Stimulated activated naive CD8-positive, alpha-beta T cell treated with anti-CD3 and anti-CD28 coated beads, Interleukin-15, amount 100 ng/mL, for 72 hours (primary cell): ENCODE data around the gene FYN.
"Not testable (repeated sequence)": the region's sequence is repeated elsewhere in the genome, so short reads cannot be mapped to it uniquely, and the experiment has no call there.

Experiments used
- ATAC-seq: fragments of 150-1000 bp; cut with Tn5 transposase; 2 replicates; pipeline ENCODE4 v1.10.0; 2021; ENCODE audit warnings: mild to moderate bottlenecking, moderate library complexity
- DNase-seq, 2 donors: peaks; one replicate each; pipeline ENCODE4 v3.0.0; 2021 to 2022
- H3K27ac Mint-ChIP-seq, 2 donors: one replicate each; pipeline ENCODE4 v1.8.0; 2022; ENCODE audit warnings: mild to moderate bottlenecking in 2 of 2, mixed read lengths in 2 of 2, moderate library complexity in 2 of 2
- H3K27me3 Mint-ChIP-seq: one replicate; pipeline ENCODE4 v1.8.0; 2022; ENCODE audit warnings: mixed read lengths
- H3K4me1 Mint-ChIP-seq: one replicate; pipeline ENCODE4 v1.8.0; 2022; ENCODE audit warnings: mild to moderate bottlenecking, mixed read lengths
- H3K4me3 Mint-ChIP-seq, 2 donors: one replicate each; pipeline ENCODE4 v1.8.0; 2022; ENCODE audit warnings: mild to moderate bottlenecking in 2 of 2, mixed read lengths in 2 of 2, moderate library complexity in 1 of 2
- H3K9me3 Mint-ChIP-seq, 2 donors: one replicate each; pipeline ENCODE4 v1.8.0; 2022; ENCODE audit warnings: mixed read lengths in 2 of 2

FYN gene

GRCh38 chr6:111646034-111646433 lies 227.2 kb downstream of the FYN start:
- ATAC-seq = no peak
- Mint-ChIP-seq H3K27me3 (no peaks in the 10 kb centered on the region), H3K9me3 (no peaks in the 10 kb centered on the region), H3K27ac (no peak overlapping the region), H3K4me1 (no peaks in the 10 kb centered on the region), H3K4me3 (no peak overlapping the region)
- no peak for DNase-seq

- Mint-ChIP-seq H3K4me1 (no peaks in the 10 kb centered on the region), H3K27me3 (no peaks in the 10 kb centered on the region), H3K9me3 (no peaks in the 10 kb centered on the region), H3K27ac (no peak overlapping the region), H3K4me3 (no peak overlapping the region)
- DNase-seq = no peak
- ATAC-seq = no peak
Observed at GRCh38 chr6:111644893-111645430, 228.3 kb downstream of the FYN start.

- H3K27me3 Mint-ChIP-seq = no peaks in the 10 kb centered on the region
- peak overlapping the region in 1 of 2 donors; percentile 82 for H3K27ac Mint-ChIP-seq
- DNase-seq (peak; percentile 32 to 41), ATAC-seq (peak; percentile 60)
- H3K9me3 Mint-ChIP-seq = no peaks in the 10 kb centered on the region
- no peaks in the 10 kb centered on the region for H3K4me1 Mint-ChIP-seq
- no peak overlapping the region for H3K4me3 Mint-ChIP-seq
Observed at GRCh38 chr6:111642463-111643158, 230.6 kb downstream of the FYN start.

GRCh38 chr6:111639266-111639665 lies 234.0 kb downstream of the FYN start:
- Mint-ChIP-seq H3K4me3 (no peak overlapping the region), H3K4me1 (no peaks in the 10 kb centered on the region), H3K9me3 (no peaks in the 10 kb centered on the region), H3K27ac (no peak overlapping the region), H3K27me3 (no peaks in the 10 kb centered on the region)
- no peak for DNase-seq
- ATAC-seq = no peak

- not testable (repeated sequence) for H3K9me3 Mint-ChIP-seq, H3K4me1 Mint-ChIP-seq, H3K27ac Mint-ChIP-seq, H3K4me3 Mint-ChIP-seq, H3K27me3 Mint-ChIP-seq, ATAC-seq, DNase-seq
Observed at GRCh38 chr6:111634981-111635380, 238.3 kb downstream of the FYN start.

- Mint-ChIP-seq H3K4me1 (peaks cover 4% of the 10 kb centered on the region), H3K9me3 (peaks cover 5 to 10% of the 10 kb centered on the region in 2 donors), H3K4me3 (no peak overlapping the region), H3K27ac (no peak overlapping the region), H3K27me3 (no peaks in the 10 kb centered on the region)
- ATAC-seq (no peak), DNase-seq (no peak)
Observed at GRCh38 chr6:111633822-111634221, 239.4 kb downstream of the FYN start.

GRCh38 chr6:111632468-111633247 lies 240.6 kb downstream of the FYN start:
- H3K4me1 Mint-ChIP-seq = peaks cover 4% of the 10 kb centered on the region
- H3K27me3 Mint-ChIP-seq = no peaks in the 10 kb centered on the region
- DNase-seq = no peak
- ATAC-seq = peak; percentile 23
- H3K9me3 Mint-ChIP-seq = peaks cover 5 to 15% of the 10 kb centered on the region in 2 donors
- H3K27ac Mint-ChIP-seq = no peak overlapping the region
- H3K4me3 Mint-ChIP-seq = no peak overlapping the region

- DNase-seq = no peak
- Mint-ChIP-seq H3K9me3 (peaks cover 5 to 15% of the 10 kb centered on the region in 2 donors), H3K4me1 (peaks cover 4% of the 10 kb centered on the region), H3K4me3 (no peak overlapping the region), H3K27ac (no peak overlapping the region), H3K27me3 (no peaks in the 10 kb centered on the region)
- peak; percentile 26 for ATAC-seq
Observed at GRCh38 chr6:111631903-111632460, 241.3 kb downstream of the FYN start.

- Mint-ChIP-seq H3K4me1 (peaks cover 7% of the 10 kb centered on the region), H3K4me3 (no peak overlapping the region), H3K27ac (no peak overlapping the region), H3K27me3 (no peaks in the 10 kb centered on the region), H3K9me3 (peaks cover 5 to 15% of the 10 kb centered on the region in 2 donors)
- no peak for DNase-seq
- no peak for ATAC-seq
Observed at GRCh38 chr6:111631018-111631417, 242.2 kb downstream of the FYN start.

- no peak overlapping the region for H3K4me3 Mint-ChIP-seq
- no peak overlapping the region for H3K27ac Mint-ChIP-seq
- DNase-seq = no peak
- peaks cover 5 to 15% of the 10 kb centered on the region in 2 donors for H3K9me3 Mint-ChIP-seq
- peaks cover 15% of the 10 kb centered on the region for H3K4me1 Mint-ChIP-seq
- H3K27me3 Mint-ChIP-seq = no peaks in the 10 kb centered on the region
- ATAC-seq = no peak
Observed at GRCh38 chr6:111628142-111628850, 245.0 kb downstream of the FYN start.

GRCh38 chr6:111626441-111626840 lies 246.8 kb downstream of the FYN start:
- Mint-ChIP-seq H3K4me1 (peaks cover 15% of the 10 kb centered on the region), H3K27me3 (no peaks in the 10 kb centered on the region), H3K9me3 (peaks cover 5 to 15% of the 10 kb centered on the region in 2 donors), H3K4me3 (no peak overlapping the region), H3K27ac (no peak overlapping the region)
- ATAC-seq (no peak), DNase-seq (no peak)

- Mint-ChIP-seq H3K27ac (no peak overlapping the region), H3K9me3 (peaks cover 5 to 15% of the 10 kb centered on the region in 2 donors)
Observed at GRCh38 chr6:111625461-111626391, 247.5 kb downstream of the FYN start.

GRCh38 chr6:111625099-111625416 lies 248.2 kb downstream of the FYN start:
- ATAC-seq = no peak
- no peak for DNase-seq
- Mint-ChIP-seq H3K27me3 (peaks cover 4% of the 10 kb centered on the region), H3K4me1 (peaks cover 12% of the 10 kb centered on the region), H3K27ac (no peak overlapping the region), H3K4me3 (no peak overlapping the region), H3K9me3 (peaks cover 5 to 15% of the 10 kb centered on the region in 2 donors)

More at GRCh38 chr6:111625461-111626391, 247.5 kb downstream of the FYN start:
- no peak overlapping the region for H3K4me3 Mint-ChIP-seq
- ATAC-seq (no peak), DNase-seq (no peak)
- H3K27me3 Mint-ChIP-seq = no peaks in the 10 kb centered on the region
- peaks cover 12% of the 10 kb centered on the region for H3K4me1 Mint-ChIP-seq

GRCh38 chr6:111624401-111625098 lies 248.7 kb downstream of the FYN start:
- ATAC-seq = no peak
- Mint-ChIP-seq H3K4me1 (peaks cover 12% of the 10 kb centered on the region), H3K27me3 (peaks cover 6% of the 10 kb centered on the region), H3K4me3 (no peak overlapping the region), H3K27ac (peak overlapping the region in 1 of 2 donors; percentile 16), H3K9me3 (peaks cover 3 to 11% of the 10 kb centered on the region in 2 donors)
- DNase-seq = no peak
